HT1080 (cell line): ENCODE data around the gene CHD3. TPM values are rescaled to one million over a fixed set of nuclear protein-coding genes. Genes with fewer than 3 reads are reported as not detected.
A peak's percentile ranks its signal among the peaks of the same experiment; 100 is the strongest.
"Not testable (repeated sequence)": the region's sequence is repeated elsewhere in the genome, so short reads cannot be mapped to it uniquely, and the experiment has no call there.

Experiments
- DNase-seq: peaks from one replicate; pipeline ENCODE4 v3.0.0-alpha.2; 2015; ENCODE audit warnings: low read depth
- total RNA-seq: library from RNA; depleted of rRNA; stranded (reverse); fragments of >200 nt; shearing (Covaris generic); gene quantifications from 2 replicates; pipeline ENCODE4 v1.2.3, GENCODE V29; 2014

The CHD3 gene
- total RNA-seq, 1 experiment from 2014 or later = 84.7 TPM

- DNase-seq = no peak
Measured at GRCh38 chr17:7849751-7850504, 38.7 kb upstream of the CHD3 start.

GRCh38 chr17:7850701-7851437 lies 37.7 kb upstream of the CHD3 start:
- no peak for DNase-seq

GRCh38 chr17:7851438-7852261 lies 36.9 kb upstream of the CHD3 start:
- peak; percentile 71 for DNase-seq

GRCh38 chr17:7852262-7852670 lies 36.3 kb upstream of the CHD3 start:
- no peak for DNase-seq

GRCh38 chr17:7852919-7853690 lies 35.5 kb upstream of the CHD3 start:
- DNase-seq = no peak

GRCh38 chr17:7853691-7854038 lies 34.9 kb upstream of the CHD3 start:
- DNase-seq = no peak

- DNase-seq = no peak
Measured at GRCh38 chr17:7854078-7854777, 34.4 kb upstream of the CHD3 start.

- no peak for DNase-seq
Measured at GRCh38 chr17:7854851-7855659, 33.5 kb upstream of the CHD3 start, which contains the start of gene TMEM88. Gene TMEM88 (plus strand): TSS chr17:7855066. CDS start chr17:7855075, 9 bp downstream.

GRCh38 chr17:7855660-7856010 lies 33.0 kb upstream of the CHD3 start:
- no peak for DNase-seq

- DNase-seq = no peak
Measured at GRCh38 chr17:7856011-7856810, 32.4 kb upstream of the CHD3 start.

GRCh38 chr17:7856811-7857712 lies 31.5 kb upstream of the CHD3 start, which contains the start of gene NAA38:
Gene NAA38 (minus strand): TSS chr17:7857559. CDS start chr17:7857463, 96 bp downstream.
- DNase-seq = peak; percentile 98

- no peak for DNase-seq
Measured at GRCh38 chr17:7857713-7858521, 30.7 kb upstream of the CHD3 start, which contains the start of gene CYB5D1. Gene CYB5D1 (plus strand): TSS chr17:7858003. CDS start chr17:7858135, 132 bp downstream.

- DNase-seq = no peak
Measured at GRCh38 chr17:7858522-7858810, 30.1 kb upstream of the CHD3 start.

- no peak for DNase-seq
Measured at GRCh38 chr17:7859028-7859427, 29.6 kb upstream of the CHD3 start.

GRCh38 chr17:7862692-7863437 lies 25.7 kb upstream of the CHD3 start:
- peak; percentile 42 for DNase-seq

GRCh38 chr17:7864384-7864783 lies 24.2 kb upstream of the CHD3 start:
- DNase-seq = not testable (repeated sequence)
